Inferior parietal cortex (tissue), 1 donor: Measurements from ENCODE around the gene NDUFB1.

Experiments used
- DNase-seq: peaks from one replicate; pipeline ENCODE4 v3.0.0-alpha.2; 2016; ENCODE audit errors: extremely low spot score

The NDUFB1 gene

DNA sequence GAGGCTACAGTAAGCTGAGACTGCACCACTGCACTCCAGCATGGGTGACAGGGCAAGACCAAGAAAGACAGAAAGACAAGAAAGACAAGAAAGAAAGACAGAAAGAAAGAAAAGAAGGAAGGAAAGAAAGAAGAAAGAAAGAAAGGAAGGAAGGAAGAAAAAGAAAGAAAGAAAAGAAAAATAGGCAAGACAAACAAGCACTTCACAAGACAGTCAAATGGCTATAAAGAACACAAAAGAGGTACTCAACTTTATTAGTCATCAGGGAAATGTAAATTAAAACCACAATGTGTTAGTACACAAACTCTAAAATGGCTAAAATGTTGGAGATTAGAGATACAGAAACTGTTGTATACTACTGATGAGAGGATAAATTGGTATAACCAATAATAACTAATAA, 21.7 kb downstream of the NDUFB1 start:
- no peak for DNase-seq

DNA sequence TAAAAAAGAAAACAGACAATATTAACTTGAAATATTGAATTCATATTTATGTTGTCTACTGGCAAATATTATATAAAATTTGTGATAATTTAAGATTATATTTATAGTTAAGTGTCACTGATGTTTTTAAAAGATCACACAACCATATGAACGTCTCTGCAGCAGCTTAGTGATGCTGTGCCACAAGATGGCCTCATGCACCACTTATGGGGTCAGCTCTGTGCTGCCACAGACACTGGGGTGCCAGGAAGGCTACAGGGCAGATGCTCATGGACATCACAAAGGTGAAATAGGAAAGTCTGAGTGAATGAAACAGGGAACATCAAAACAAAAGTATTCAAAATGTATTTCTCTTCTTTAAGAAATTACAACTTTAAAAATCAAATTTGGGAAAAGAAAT, 28.2 kb downstream of the NDUFB1 start:
- DNase-seq, result no peak

DNA sequence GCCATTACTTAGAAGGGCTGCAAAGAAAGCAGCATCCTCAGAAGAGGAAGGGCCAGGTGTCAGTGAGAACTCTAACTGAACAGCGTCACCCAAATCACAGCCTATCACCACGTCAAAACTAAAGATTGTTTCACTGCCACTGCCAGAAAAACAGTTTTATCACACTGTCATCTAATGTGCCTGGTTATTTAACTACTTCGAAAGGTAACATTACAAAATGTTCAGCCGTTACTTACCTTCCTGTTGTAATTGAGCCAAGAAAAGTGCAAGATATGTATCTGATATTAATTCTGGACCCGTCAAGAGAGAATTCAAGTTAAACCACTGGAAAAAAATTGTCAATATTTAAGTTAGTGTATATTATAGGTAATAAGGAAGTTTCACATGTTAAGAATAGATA, 33.0 kb downstream of the NDUFB1 start:
- no peak for DNase-seq

DNA sequence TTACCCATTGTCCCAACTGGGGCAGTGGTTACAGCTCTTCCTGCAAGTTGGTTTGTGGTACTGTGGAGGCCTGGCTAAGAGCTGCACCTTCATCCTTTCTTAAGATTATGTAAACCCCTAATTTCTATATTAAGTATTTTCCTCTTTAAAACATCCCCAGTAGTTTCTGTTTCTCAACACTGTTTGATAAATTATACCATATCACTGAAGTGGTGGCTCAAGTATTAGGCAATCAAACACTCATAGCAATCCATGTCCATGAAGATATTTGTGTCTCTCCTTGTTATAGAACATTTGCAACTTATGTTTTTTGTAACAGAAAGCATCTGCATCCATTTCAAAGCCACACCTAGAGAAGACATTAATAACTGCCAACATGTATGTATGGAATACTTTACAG, 47.0 kb downstream of the NDUFB1 start:
- no peak for DNase-seq
